Ishikawa (cell line): ENCODE measurements around the gene MTG1.

Source experiments
- CEBPB ChIP-seq: IDR thresholded peaks from 2 replicates; pipeline ENCODE4 v1.6.1; 2012
- CREB1 ChIP-seq: IDR thresholded peaks from 2 replicates; pipeline ENCODE4 v1.6.1; 2012; ENCODE audit warnings: low read depth
- EGR1 ChIP-seq: IDR thresholded peaks from 2 replicates; pipeline ENCODE4 v1.6.1; 2012
- EP300 ChIP-seq: IDR thresholded peaks from 2 replicates; pipeline ENCODE4 v1.6.1; 2012; ENCODE audit warnings: borderline replicate concordance
- FOXM1 ChIP-seq: IDR thresholded peaks from 2 replicates; pipeline ENCODE4 v1.6.1; 2012; ENCODE audit warnings: low read depth, borderline replicate concordance
- NFIC ChIP-seq: IDR thresholded peaks from 2 replicates; pipeline ENCODE4 v1.6.1; 2012
- RAD21 ChIP-seq: IDR thresholded peaks from 2 replicates; pipeline ENCODE4 v1.6.1; 2012; ENCODE audit warnings: low read depth
- REST ChIP-seq: IDR thresholded peaks from 2 replicates; pipeline ENCODE4 v1.6.1; 2012; ENCODE audit warnings: low read depth, mild to moderate bottlenecking
- TAF1 ChIP-seq: IDR thresholded peaks from 2 replicates; pipeline ENCODE4 v1.6.1; 2012; ENCODE audit warnings: low read depth, mild to moderate bottlenecking
- TCF12 ChIP-seq: IDR thresholded peaks from 2 replicates; pipeline ENCODE4 v1.6.1; 2012; ENCODE audit warnings: low read depth
- TEAD4 ChIP-seq: IDR thresholded peaks from 2 replicates; pipeline ENCODE4 v1.6.1; 2012
- YY1 ChIP-seq: IDR thresholded peaks from 2 replicates; pipeline ENCODE4 v1.6.1; 2012; ENCODE audit warnings: low read depth
- ZBTB7A ChIP-seq: IDR thresholded peaks from 2 replicates; pipeline ENCODE4 v1.6.1; 2012; ENCODE audit warnings: low read depth
- TF ChIP-seq, protein P1 (sequence below): IDR thresholded peaks from 2 replicates; pipeline ENCODE4 v1.6.1; 2012
- TF ChIP-seq, protein P2 (sequence below): IDR thresholded peaks from 2 replicates; pipeline ENCODE4 v1.6.1; 2012

MTG1 gene

GRCh38 chr10:133379801-133380666, 13.9 kb upstream of the MTG1 start:
- TF ChIP-seq CREB1 (no peak), ZBTB7A (0 out of 2 replicates have a peak, but pooled peaks have one; percentile 34), TCF12 (no peak), CEBPB (no peak)

DNA sequence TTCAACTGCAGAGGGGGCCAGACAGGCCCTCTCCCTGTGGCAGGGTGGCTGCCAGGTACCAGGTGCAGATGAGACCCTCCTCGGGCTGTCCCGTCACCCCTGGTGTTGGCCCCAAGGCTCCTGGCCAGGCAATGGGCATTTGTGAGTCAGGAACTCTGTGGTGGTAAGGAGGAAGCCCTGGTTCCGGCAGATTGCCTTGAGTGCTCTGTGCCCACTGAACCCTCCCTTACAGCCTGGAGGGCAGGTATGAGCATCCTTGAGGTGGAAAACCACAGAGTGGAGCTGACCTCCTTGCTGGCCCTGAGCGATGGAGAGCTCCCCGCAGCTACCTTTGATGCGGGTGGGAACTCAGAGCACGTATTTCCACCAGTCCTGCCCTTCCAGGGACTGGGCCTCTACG, 12.9 kb upstream of the MTG1 start:
- no peak for TF ChIP-seq CEBPB
- TF ChIP-seq EGR1 = no peak
- TF ChIP-seq ZBTB7A = no peak
- TF ChIP-seq EP300 = no peak
- TF ChIP-seq NFIC = no peak
- no peak for TF ChIP-seq TAF1
- TF ChIP-seq REST = no peak
- no peak for TF ChIP-seq TEAD4
- no peak for TF ChIP-seq RAD21
- no peak for TF ChIP-seq CREB1
- TF ChIP-seq, protein P1, sequence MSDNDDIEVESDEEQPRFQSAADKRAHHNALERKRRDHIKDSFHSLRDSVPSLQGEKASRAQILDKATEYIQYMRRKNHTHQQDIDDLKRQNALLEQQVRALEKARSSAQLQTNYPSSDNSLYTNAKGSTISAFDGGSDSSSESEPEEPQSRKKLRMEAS = no peak
- TF ChIP-seq TCF12 = no peak
- TF ChIP-seq, protein P2, sequence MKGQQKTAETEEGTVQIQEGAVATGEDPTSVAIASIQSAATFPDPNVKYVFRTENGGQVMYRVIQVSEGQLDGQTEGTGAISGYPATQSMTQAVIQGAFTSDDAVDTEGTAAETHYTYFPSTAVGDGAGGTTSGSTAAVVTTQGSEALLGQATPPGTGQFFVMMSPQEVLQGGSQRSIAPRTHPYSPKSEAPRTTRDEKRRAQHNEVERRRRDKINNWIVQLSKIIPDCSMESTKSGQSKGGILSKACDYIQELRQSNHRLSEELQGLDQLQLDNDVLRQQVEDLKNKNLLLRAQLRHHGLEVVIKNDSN = no peak
- no peak for TF ChIP-seq FOXM1
- no peak for TF ChIP-seq YY1

DNA sequence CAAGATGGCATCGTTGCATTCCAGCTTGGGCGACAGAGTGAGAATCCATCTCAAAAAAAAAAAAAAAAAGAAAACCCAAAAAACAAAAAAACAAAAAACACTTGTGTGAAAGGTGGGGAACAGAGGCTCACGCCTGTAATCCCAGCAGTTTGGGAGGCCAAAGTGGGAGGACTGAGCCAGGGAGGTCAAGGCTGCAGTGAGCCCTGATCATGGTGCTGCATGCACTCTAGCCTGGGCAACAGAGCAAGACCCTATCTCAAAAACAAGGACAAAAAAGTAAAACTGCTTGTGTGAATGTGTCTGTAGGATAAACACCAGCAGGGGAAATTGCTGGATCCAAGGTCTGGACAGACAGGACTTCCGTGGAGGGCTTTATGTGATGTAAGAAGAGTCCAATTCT, 10.4 kb upstream of the MTG1 start:
- no peak for TF ChIP-seq TCF12
- TF ChIP-seq REST = no peak
- no peak for TF ChIP-seq YY1
- no peak for TF ChIP-seq TEAD4
- TF ChIP-seq ZBTB7A = no peak
- TF ChIP-seq FOXM1 = no peak
- no peak for TF ChIP-seq EGR1
- no peak for TF ChIP-seq TAF1
- TF ChIP-seq, protein P1 = no peak
- no peak for TF ChIP-seq EP300
- no peak for TF ChIP-seq CREB1
- TF ChIP-seq, protein P2 = no peak

GRCh38 chr10:133384071-133384470, 9.9 kb upstream of the MTG1 start:
- TF ChIP-seq, protein P2 = no peak
- TF ChIP-seq FOXM1 = no peak
- no peak for TF ChIP-seq REST
- no peak for TF ChIP-seq CEBPB
- TF ChIP-seq EP300 = no peak
